ENCODE data around the gene LRIG1. TPM values are rescaled to one million over a fixed set of nuclear protein-coding genes. Genes with fewer than 3 reads are reported as not detected.

Gene LRIG1
- total RNA-seq, 1 experiment from 2014 or later, result 2.2 TPM

DNA sequence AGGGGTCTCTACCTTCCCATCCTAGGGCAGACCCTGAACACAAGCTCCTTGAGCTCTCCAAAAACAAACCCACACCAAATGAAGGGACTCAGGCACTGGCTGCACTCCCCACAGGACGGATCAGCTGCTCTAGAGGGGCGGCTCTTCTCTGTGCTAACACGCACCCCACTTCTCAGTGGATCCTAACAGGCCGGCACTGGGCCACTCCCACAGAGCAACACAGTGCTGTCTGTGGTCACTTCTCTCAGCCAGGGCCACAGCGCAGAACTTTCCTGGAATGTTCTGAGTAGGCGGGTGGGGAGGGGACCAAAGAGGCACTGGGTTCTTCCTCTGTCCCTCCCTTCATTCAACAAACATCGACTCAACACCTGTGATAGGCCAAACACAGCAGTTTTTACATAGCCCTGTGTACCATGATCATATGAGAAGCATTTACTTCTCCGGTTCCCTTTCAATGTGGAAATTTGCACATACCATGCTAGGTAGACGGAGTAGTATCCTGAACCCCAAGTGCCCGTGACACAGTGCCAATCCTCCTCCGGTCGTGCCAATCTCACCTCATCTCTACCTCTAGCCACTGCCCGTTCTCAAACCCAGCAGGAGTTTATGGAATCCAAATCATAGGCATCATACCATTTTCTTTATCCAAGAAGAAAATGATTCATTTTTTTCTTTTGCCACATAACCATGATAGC, 98.1 kb downstream of the LRIG1 start:
- Histone ChIP-seq H4K20me1 (ENCODE audit: low read length) (no peaks in the 10 kb centered on the region), H3K27me3 (ENCODE audit: low read length) (no peaks in the 10 kb centered on the region), H3K79me2 (ENCODE audit: low read length) (no peaks in the 10 kb centered on the region), H2AFZ (ENCODE audit: low read length) (no peak overlapping the region), H3K9me3 (ENCODE audit: low read length) (no peaks in the 10 kb centered on the region), H3K9me2 (replicated peaks; ENCODE audit: low read length) (no peaks in the 10 kb centered on the region), H3K4me3 (ENCODE audit: low read length) (no peak overlapping the region), H3K36me3 (ENCODE audit: low read depth, low read length) (no peaks in the 10 kb centered on the region), H3K4me1 (ENCODE audit: insufficient read depth, low read length) (no peaks in the 10 kb centered on the region), H3F3A (ENCODE audit: low read length, unreplicated experiment) (no peaks in the 10 kb centered on the region), H3K4me2 (ENCODE audit: low read length) (no peak overlapping the region), H3K9ac (ENCODE audit: low read length) (no peak overlapping the region), H3K27ac (ENCODE audit: low read length) (no peak overlapping the region)
- no peak for TF ChIP-seq EZH2phosphoT487 (IDR thresholded peaks at IDR 0.05; ENCODE audit: borderline replicate concordance, low read length)
- TF ChIP-seq, protein P1, sequence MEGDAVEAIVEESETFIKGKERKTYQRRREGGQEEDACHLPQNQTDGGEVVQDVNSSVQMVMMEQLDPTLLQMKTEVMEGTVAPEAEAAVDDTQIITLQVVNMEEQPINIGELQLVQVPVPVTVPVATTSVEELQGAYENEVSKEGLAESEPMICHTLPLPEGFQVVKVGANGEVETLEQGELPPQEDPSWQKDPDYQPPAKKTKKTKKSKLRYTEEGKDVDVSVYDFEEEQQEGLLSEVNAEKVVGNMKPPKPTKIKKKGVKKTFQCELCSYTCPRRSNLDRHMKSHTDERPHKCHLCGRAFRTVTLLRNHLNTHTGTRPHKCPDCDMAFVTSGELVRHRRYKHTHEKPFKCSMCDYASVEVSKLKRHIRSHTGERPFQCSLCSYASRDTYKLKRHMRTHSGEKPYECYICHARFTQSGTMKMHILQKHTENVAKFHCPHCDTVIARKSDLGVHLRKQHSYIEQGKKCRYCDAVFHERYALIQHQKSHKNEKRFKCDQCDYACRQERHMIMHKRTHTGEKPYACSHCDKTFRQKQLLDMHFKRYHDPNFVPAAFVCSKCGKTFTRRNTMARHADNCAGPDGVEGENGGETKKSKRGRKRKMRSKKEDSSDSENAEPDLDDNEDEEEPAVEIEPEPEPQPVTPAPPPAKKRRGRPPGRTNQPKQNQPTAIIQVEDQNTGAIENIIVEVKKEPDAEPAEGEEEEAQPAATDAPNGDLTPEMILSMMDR (conservative IDR thresholded peaks at IDR 0.05; ENCODE audit: low read depth, low read length), result no peak
- TF ChIP-seq EZH2 (IDR thresholded peaks at IDR 0.05; ENCODE audit: low read length, unreplicated experiment), result no peak
- DNase-seq (no peak), ATAC-seq (no peak)
- POLR2A ChIA-PET (ENCODE audit: unreplicated experiment), result no interaction called here
- no TSS peak for BruUV-seq (replicated peaks)
- intact Hi-C loops (cut with micrococcal nuclease), result no loop called here
- CTCF ChIA-PET, result no interaction called here

DNA sequence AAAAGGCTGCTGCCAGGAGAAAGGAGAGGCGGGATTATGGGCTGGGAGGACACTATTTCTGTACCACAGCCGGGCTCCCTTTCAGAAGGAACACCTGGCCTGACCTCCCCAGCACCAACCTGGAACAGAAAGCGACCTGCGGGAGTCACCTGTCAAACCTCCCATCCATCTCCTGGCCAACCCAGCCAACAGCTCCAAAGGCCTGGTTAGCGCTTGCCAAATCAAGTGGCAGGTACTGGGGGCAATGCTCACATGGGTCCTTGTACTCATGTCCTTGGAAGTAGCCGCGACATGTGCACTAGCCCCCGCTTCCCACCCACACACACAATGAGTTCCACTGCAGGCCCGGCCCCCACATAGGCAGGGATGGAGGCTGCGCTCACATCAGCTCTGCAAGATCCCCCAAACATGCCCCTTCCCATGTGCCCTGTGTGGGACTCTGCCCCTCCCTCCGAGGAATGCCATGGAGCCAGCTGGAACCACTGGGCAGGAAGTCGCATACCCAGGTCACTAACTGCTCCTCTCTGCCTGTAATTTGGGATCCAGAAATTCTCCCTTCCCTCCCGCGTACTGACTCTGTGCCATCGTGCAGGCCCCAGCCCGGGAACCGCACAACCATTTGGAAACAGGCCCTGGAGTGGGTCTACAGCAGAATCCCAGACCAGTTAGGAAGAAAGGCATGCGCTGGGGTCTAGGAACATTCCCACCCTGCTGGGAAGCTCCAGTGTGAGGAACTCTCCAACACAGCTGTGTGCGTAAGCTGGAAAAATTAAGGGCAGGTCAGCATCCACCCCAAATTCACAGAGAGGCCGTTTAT, 98.9 kb downstream of the LRIG1 start:
- ChIA-PET CTCF (no interaction called here), POLR2A (ENCODE audit: unreplicated experiment) (no interaction called here)
- no peaks in the 10 kb centered on the region for H3K79me2 ChIP-seq (ENCODE audit: low read length)

More for the DNA sequence above, 98.9 kb downstream of the LRIG1 start:
- Histone ChIP-seq H3K4me3 (ENCODE audit: low read length) (no peak overlapping the region), H3K9me3 (ENCODE audit: low read length) (no peaks in the 10 kb centered on the region), H3F3A (ENCODE audit: low read length, unreplicated experiment) (no peaks in the 10 kb centered on the region), H2AFZ (ENCODE audit: low read length) (no peak overlapping the region), H3K27me3 (ENCODE audit: low read length) (no peaks in the 10 kb centered on the region), H4K20me1 (ENCODE audit: low read length) (no peaks in the 10 kb centered on the region), H3K9me2 (replicated peaks; ENCODE audit: low read length) (no peaks in the 10 kb centered on the region), H3K36me3 (ENCODE audit: low read depth, low read length) (no peaks in the 10 kb centered on the region), H3K4me1 (ENCODE audit: insufficient read depth, low read length) (no peaks in the 10 kb centered on the region), H3K9ac (ENCODE audit: low read length) (no peak overlapping the region), H3K4me2 (ENCODE audit: low read length) (no peak overlapping the region), H3K27ac (ENCODE audit: low read length) (no peak overlapping the region)
- TF ChIP-seq EZH2 (IDR thresholded peaks at IDR 0.05; ENCODE audit: low read length, unreplicated experiment), result no peak
- no peak for TF ChIP-seq EZH2phosphoT487 (IDR thresholded peaks at IDR 0.05; ENCODE audit: borderline replicate concordance, low read length)
- TF ChIP-seq, protein P1 (conservative IDR thresholded peaks at IDR 0.05; ENCODE audit: low read depth, low read length), result no peak
- no peak for DNase-seq
- intact Hi-C loops (cut with micrococcal nuclease), result no loop called here
- ATAC-seq, result no peak
- no TSS peak for BruUV-seq (replicated peaks)

All from PC-3 (cell line).